KG1 (cell line): ENCODE data around the gene GRK5.

Experiments
- DNase-seq: peaks from one replicate; lab custom pipeline; 2025; lab: John Stamatoyannopoulos, UW

GRK5 gene

DNA sequence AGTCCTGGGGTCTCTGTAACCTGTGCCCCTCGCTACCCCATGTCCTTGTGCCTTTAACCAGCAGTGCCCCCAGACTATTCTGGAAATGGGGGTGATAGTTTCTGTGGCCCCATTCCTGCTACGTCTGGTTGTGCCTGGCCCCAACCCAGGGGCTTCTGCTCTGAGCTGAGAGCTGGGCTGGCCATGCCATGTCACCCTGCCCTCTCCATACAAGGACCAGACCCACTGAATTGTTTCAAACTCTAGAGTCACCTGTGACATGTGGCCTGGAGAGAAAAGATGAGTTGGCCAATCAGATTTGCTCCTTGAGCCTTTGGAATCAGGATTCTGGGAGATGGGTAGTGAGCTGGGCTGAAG lies 108.6 kb downstream of the GRK5 start:
- DNase-seq, result no peak

DNA sequence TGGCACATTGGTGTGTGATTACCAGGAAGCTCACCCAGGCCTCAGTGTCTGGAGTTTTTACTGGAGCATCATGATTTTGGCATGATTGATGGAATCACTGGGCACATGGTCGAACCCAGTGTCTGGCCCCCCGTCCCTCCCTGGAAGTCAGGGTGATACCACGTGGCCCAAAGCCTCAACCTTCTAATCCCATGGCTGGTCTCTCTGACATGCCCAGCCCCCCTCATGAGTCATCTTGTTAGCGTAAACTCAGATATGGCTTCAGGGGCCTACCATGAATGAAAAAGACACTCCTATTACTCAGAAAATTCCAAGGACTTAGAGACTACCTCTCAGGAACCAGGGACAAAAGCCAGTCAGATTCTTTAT lies 109.3 kb downstream of the GRK5 start:
- no peak for DNase-seq

DNA sequence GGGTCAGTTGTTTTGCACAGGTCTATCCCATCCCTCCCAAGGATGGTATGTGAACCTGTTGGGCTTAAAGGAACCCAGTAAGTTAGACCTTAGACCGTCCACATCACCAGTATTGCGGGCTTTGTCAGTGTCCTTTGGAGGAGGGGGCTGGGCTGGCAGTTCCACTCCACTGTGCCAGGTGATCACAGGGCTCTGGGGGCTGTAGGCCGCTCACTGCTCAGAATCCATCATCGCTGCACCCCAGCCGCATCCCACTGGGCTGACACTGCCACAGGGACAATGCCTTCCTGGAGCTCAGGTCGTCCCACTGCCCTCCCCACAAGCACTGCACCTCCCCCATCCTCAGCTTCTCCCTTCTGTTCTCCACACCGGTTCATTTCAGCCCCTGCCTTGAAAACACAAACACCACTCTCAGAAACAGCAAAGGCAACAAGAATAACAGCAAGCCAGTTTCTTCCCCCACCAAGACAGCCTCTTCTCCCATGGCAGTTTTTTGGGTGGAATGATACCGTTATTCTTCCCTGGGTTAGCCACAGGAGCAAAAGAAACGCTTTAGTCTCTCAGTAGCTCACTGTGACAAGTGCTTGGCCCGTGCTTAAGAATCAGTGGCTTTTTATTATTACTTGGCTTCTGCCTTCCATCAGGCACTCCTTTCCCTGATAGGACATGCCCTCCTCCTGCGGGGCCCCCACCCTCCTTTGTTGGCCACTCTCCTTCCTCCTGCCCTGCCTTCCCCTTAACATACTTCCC lies 111.2 kb downstream of the GRK5 start:
- no peak for DNase-seq

DNA sequence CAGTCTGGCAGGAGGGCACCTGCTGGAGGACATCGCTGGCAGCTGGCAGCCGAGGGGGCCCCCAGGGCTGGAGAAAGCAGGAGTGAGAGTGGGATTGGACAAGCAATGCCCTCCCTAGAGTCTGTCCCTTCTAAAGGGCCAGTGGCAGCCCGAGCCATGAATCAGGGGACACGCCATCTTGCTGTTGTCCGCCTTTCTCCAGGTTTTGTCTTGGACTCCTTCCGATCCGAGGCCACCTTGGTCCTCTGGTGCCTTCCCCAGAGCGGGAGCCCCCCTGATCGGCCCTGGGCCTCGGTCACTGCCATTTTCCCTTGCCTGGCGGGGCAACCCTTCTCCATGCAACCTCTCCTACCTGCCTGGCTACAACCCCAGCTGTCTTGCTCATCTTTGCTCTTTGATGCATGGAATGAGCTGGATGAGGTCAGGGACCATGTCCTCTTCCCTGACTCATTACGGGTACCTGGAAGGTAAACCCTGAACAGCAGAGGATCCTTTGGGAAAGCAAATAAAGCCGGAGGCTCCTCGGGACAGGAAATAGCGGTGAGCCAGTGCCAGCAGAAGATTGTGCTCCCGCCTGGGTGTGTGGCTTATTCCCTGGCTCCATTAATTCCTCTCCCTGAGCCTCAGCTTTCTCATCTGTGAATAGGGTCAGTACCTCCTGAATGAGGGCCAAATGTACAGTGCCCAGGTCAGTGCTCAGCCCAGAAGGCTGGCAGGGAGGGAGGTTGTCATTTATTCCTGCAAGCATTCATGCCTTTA lies 112.0 kb downstream of the GRK5 start:
- DNase-seq, result no peak

DNA sequence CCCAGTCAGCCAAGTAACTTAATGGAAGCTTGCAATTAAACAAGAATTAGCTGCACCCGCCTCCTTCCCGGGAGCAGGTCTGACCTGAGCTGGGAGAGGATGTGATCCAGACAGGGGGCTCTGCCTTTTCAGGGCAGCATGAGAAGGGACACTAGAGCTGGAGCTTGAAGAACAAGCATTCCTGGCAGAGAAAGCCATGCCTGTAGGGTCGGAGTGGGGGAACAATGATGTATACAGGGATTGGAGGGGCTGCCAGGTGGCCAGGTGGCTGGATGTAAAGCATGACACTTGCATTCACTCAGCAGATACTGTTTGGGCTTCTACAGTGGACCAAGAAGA lies 112.5 kb downstream of the GRK5 start:
- DNase-seq, result no peak

DNA sequence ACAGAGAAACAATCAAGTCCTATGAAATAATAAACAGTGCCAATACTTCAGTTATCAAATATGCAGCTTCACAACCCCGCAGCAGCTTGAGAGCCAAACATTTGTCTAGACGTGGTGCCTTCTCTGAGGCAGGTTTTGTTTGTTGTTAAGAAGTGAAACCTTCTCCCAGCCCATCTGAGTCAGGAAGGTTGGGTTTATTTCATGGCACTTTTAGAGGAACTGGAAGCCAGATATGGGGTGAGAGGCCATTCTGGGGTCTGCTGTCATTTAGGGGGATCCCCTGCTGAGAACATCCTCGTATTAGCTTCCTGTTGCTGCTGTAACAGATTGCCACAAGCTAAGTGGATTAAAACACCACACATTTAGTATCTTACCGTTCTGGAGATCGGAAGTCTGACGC lies 113.6 kb downstream of the GRK5 start:
- DNase-seq, result no peak

DNA sequence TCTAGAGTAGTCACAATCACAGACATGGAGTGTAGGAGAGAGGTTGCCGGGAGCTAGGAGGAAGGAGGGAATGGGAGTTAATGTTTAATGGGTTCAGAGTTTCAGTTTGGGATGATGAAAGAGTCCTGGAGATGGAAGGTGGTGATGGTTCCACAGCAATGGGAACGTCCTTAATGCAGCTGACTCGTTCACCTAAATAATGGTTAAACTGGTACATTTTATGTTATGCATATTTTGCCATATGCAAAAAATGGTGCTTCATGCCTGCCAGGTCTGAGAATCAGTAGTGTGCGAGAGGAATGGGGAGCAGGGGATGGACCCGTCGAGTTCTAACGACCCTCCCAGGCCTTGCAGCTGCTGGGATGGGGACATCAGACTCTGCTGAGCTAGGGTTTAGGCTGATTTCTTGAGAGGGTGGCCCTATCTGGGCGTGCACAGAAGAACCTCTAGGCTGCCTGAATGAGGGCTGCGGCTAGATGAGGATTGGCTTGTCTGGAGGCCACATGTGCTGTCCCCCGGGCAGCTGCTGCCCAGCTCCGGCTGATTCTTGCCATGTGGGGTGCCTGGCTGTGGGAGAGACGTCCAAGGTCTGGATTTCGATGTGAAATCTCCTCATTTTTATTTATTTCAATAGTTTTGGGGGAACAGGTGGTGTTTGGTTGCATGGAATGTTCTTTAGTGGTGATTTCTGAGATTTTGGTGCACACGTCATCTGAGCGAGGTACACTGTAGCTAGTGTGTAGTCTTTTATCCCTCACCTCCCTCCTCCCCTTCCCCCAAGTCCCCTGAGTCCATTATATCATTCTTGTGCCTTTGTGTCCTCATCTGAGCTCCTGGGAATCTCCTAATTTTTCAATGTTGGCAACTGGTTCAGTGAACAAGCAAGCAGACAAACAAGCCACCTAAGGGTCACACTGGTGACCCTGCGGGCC lies 116.0 kb downstream of the GRK5 start:
- no peak for DNase-seq

DNA sequence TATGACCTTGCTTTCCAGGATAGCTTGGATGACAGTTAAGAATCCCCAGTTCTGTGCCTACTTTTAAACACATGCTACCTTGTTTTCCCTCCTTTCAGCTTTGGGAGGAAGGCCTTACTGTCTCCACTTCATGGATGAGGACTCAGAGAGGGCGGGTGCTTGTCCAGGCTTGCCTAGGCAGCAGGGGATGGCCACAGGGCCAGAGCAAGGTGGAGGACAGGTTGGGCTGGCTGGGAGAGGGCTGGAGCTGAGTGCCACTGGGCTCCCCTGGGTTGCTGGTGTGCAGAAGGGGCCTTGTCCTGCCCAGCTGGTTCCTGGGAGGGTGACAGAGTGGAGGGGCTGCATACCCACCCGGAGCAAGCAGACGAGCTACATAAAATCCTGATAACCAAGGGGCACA lies 117.8 kb downstream of the GRK5 start:
- no peak for DNase-seq

DNA sequence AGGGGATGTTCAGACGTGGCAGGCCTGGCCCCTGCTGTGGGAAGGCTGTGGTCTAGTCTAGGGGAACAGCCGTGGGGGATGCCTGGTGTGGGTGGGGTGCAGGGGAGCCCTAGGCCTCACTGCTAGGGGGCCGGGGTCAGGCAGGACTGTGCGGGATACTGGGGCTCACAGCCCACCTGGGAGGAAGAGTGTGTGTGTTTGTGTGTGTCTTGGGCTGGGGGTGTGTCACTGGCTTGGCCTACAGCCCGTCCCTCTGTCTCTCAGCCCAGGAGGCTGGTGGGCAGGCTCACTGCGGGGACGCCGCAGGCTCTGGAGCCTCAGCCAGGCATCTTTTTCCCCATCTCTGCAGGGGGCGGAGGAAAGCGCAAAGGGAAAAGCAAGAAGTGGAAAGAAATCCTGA lies 118.8 kb downstream of the GRK5 start:
- DNase-seq, result no peak

DNA sequence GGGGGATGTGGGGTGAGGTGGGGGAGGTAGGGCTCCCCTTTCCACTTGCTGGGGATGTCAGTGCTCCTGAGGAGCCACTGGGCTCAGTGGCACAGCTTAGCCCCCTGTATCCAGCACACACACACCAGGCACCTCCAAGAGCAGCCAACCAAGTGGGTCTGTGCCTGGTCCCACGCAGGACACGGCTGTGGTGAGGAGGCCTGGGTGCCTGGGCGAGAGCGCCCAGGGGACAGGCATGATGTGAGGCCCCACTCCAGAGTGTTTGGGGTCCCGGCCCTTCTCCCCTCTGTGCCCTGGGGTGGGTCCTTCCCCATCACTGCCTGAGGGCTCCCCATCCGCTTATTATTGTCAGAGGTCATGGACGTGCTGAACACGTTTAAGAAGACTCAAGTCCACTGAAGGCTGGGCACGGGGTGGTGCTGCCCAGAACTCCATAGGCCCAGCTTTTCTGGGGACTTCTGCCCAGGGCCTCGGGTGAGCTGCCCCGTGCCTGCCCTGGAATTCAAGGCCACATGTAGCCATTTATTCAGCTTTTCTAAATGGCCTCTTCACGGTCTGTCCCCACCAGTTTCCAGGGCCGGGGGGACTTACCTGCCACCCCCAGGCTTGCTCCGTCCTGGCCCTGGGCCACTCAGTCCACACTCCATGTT lies 119.8 kb downstream of the GRK5 start:
- DNase-seq, result no peak

DNA sequence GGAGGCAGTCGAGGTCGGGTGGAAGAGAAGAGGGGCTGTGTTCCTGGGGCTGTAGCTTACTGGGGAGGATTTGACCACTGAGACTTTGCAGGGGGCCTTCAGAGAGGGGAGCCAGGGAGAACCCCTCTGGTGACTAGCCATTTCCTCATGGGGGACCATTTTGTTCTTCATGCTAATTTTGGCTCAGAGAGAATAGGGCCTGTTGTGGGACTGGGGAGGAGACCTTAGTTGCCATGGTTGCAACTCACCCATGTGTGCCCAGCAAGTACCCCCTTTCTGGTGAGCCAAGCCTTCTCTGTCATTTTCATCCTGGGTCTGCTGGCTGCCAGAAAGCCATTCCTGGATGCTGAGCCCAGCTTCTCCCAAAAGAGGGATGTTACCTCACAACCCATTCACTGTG lies 120.9 kb downstream of the GRK5 start:
- no peak for DNase-seq

DNA sequence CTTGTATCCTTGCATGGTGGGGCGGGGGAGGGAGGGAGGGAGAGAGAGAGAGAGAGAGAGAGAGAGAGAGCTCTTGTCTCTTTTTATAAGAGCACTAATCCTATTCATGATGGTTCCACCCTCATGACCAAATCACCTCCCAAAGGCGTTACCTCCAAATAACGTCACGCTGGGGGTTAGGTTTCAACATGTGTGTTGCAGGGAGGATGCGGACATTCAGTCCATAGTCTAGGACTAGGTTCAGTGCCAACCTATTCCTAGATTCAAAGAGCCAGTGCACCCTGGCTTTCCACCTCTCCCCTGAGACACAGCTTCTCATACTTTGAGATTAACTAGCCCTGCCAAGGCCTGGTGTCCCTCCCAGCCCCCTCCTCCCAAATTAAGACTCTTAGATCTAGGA lies 123.0 kb downstream of the GRK5 start:
- DNase-seq, result no peak

DNA sequence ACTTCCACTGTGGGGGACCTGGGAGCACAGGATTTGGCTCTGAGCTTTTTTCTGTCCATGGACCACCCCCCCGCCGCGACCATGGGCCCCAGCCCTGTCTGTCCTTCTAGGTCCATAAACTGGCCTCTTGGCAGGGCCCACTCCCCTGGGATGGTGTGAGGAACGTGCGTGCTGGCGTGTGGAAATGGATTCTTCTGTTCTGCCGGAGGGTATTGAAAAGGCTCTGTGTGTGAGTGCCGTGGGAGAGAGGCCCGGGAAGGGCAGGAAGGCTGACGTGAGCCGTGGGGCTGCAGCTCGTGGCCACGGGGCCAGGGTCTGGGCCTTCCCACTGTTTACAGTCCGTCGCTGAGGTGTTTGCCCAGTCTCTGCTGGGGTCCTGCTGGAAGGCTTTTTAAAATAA lies 123.7 kb downstream of the GRK5 start:
- DNase-seq, result no peak

DNA sequence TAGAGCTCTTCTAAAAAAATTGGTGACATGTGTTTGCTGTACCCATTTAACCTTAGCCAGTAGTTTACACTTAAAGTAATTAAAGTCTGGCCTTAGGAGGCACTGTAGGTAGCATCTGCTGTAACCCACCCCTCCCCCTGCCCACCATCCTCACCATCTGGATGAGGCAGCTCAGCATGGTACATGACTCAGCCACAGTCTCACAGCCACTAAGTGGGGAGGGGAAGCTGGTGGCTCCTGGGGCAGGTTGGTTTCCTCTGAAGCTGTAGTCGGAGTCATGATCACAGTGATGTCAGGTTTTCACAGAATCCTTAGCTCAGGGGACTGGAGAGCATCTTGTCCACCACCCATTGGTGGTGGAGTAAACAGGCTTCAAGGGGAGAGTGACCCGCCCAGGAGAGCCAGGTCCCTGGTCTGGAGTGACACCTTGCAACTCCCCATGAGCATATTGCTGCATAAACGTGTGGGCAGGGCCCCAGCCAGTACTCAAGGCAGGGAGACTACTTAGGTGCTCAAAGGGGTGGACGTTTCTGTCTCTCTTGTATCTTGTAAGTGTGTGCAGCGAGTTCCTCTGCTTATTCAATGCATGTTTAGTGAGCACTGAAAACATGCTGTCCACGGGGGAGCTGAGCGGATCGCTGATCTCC lies 125.9 kb downstream of the GRK5 start:
- no peak for DNase-seq

DNA sequence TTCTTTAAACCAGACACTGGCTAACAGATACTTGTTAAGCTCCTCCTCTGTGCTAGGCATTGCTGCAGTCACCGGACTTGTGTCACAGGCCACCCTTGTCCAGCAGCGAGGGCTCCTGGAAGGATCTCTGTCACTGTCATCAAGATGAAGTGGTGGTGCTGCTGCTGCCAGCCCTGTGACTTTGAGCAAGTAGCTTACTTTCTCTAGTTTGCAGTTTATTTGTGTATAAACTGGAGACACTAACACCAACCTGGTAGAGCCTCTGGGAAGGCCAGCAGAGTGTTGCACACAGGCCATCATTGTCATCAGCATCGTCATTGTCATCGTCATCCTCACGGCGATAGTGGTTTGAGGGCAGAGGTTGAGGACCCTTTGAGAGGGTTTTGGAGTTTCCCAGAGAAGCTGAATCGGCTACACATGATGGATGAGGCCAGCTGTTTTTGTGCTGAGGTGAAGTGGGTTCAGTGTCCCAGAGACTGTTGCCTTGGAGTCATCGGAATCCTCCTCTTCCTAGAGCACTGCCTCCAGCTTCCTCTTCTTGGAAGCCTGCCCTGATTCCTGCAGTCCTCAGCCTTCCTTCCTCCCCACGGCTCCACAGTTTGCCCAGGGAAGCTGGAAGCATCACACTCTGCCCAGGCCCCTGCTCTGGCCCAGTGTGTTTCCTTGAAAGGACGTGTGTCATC lies 128.4 kb downstream of the GRK5 start:
- DNase-seq, result no peak

DNA sequence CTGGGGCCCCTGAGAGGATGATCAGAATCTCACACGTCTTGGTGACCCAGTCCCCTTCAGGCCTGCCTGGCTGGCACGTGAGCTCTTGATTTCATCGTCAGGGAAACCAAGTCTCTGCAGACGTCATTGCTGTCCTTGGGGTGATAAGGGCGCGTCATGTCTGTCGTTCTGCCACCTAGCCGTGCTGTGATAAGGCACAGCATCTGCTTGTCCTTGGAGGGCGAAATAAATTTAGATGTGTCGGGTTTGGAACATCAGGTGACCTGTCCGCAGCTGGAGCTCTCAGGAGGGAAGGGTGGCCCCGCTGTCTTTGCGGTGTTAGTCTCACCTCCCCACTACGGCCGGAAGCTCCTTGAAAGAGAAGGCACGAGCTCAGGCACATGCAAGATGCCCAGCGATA lies 129.2 kb downstream of the GRK5 start:
- DNase-seq, result no peak

DNA sequence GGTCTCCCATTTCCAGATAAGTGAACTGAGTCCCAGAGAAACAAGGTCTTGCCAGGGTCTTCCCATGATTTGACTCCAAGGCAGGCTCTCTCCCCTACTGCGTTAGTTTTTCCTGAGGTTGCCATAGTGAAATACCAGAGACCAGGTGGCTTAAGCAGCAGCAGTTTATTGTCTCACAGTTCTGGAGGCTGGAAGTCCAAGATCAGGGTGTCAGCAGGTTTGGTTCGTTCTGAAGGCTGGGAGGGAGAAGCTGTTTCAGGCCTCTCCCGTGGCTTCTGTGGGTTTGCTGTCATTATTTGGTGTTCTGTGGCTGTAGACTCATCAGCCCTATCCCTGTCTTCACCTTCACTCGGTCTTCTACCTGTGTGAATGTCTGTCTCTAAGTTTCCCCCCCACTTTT lies 129.9 kb downstream of the GRK5 start:
- DNase-seq, result no peak

DNA sequence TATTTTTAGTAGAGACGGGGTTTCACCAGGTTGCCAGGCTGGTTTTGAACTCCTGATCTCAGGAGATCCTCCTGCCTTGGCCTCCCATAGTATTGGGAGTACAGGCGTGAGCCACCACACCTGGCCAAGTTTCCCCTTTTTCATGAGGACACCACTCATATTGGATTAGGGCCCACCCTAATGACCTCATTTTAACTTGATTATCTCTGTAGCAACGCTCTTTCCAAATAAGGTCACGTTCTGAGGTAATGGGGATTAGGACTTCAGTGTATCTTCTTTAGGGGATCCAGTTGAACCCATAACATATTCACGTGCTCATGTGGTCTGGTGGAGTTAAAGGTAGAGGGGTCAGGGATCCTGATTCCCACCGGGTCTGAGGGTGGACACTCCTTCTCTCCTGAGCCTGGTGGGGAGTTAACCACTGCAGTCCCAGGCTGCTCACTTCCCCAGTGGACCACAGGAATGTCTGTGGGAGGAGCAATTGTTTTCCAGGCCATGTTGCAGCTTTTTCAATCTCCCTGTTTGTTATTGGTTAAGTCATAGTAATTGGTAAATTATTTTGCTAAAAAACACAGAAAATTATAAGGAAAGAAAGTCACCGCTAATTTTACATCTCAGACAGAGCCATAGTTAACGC lies 130.5 kb downstream of the GRK5 start:
- DNase-seq, result no peak

DNA sequence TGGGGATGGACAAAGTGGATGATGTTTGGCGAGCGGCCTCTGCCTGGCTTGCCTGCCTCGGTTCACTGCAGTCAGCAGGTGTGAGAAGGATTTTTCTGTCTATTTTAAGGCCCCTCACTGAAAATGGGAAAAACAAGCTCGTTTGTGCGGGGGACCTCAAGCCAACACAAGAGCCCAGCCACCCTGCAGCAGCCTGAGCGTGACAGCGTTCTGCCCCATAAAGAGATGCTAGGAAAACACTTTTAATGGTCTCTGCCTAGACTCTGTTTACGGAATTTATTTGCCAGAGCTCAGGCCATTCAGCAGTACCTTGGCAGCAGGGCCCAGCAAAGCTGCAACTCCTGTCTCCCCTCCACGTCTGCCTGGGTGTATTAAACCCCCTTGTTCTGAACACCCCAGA lies 131.7 kb downstream of the GRK5 start:
- DNase-seq, result no peak

DNA sequence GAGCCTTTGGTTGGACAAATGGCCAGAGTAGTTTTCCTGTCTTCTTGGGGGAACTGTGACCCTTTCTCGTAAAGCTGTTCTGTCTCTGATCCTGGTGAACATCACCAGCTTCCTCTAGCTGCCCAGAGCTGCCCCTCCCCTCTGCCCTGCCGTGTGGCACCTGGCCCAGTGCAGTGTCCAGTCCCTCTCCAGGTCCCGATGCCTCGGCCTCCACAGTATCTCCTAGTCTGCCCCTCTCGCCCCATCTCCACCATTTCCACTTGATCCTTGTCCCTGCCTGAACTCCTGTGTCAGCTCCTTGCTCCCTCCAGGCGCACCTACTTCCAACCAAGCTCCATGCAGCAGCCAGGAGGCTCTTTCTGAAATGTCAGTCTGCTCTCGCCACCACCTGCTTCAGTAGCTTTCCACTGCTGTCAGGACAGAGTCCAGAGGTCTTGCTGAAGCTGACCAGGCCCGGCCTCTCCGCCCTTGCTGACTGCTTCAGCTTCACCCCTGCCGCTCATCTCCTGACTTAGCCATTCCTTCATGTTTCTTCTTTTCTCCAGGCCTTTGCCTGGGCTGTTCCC lies 133.6 kb downstream of the GRK5 start:
- no peak for DNase-seq
